ENCODE results near the gene IL16.

IL16 gene

DNA sequence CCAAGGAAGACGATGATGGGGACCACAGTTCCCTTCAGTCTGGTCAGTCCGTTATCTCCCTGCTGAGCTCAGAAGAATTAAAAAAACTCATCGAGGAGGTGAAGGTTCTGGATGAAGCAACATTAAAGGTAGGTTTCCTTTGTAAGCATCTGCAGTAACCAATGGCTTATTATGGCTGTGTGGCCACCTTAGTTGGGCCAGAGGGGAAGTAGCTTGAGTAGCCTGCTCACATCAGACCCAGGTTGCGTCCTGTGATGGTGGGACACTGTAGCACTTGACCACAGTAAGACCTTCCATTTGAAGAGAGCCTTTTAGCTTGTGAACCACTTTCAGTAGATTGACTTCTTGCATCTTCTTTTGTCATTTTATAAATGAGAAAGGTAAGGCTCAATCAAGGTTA, 104.7 kb downstream of the IL16 start:
- no peak overlapping the region for H3K4me3 ChIP-seq (ENCODE audit: control insufficient read depth, low read depth, low read length)
- TF ChIP-seq, protein P1, sequence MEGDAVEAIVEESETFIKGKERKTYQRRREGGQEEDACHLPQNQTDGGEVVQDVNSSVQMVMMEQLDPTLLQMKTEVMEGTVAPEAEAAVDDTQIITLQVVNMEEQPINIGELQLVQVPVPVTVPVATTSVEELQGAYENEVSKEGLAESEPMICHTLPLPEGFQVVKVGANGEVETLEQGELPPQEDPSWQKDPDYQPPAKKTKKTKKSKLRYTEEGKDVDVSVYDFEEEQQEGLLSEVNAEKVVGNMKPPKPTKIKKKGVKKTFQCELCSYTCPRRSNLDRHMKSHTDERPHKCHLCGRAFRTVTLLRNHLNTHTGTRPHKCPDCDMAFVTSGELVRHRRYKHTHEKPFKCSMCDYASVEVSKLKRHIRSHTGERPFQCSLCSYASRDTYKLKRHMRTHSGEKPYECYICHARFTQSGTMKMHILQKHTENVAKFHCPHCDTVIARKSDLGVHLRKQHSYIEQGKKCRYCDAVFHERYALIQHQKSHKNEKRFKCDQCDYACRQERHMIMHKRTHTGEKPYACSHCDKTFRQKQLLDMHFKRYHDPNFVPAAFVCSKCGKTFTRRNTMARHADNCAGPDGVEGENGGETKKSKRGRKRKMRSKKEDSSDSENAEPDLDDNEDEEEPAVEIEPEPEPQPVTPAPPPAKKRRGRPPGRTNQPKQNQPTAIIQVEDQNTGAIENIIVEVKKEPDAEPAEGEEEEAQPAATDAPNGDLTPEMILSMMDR (conservative IDR thresholded peaks at IDR 0.05; ENCODE audit: control insufficient read depth, insufficient read depth, low read depth, low read length): no peak
- DNase-seq (ENCODE audit: low read depth): no peak

DNA sequence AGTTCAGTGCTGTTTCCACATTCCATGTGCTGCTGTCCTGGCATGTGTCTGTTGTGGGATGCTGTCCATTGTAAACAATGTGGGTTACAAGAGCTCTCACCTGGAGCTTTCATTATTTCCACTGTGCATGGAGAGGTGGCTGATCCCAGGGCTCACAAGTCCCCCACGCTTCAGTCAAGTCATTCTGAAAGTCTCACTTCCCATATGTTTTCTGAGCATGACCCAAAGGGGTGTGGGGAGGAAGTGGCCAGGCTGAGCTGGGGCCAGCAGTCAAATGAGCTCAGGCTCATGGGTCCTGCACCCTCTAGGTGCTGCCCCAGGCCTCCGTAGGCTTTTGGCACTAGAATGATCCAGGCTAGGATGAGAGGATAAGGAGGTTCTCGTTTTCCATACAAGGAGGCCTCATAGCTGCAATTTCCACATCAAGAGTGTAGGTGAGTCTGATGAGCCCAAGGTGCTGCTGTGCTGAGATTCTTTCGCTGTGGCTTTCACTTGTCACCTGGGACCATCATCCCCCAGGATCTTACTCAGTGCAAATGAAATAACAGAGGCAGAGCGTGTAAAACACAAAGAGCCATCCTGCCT, 105.2 kb downstream of the IL16 start:
- TF ChIP-seq, protein P1 (conservative IDR thresholded peaks at IDR 0.05; ENCODE audit: control insufficient read depth, insufficient read depth, low read depth, low read length): no peak
- H3K4me3 ChIP-seq (ENCODE audit: control insufficient read depth, low read depth, low read length): no peak overlapping the region
- no peak for DNase-seq (ENCODE audit: low read depth)

DNA sequence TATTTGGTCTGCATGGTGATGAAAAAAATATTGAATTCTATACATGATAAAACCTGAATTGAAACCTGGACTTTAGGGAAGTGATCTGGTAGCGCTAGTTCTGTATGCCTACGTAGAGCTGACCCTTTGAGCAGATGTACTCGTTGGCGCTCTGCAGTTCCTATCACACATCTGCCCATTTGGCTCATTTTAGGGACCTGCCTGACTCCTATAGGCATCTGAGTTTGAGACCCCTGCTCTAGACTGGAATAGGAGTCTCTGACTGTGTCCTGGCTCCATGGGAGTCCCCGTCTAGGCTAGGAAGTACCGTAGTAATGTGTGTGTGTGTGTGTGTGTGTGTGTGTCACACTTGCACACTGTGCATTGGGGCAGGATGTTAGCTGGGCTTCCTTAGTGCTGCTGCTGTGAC, 106.0 kb downstream of the IL16 start:
- H3K4me3 ChIP-seq (ENCODE audit: control insufficient read depth, low read depth, low read length): no peak overlapping the region
- DNase-seq (ENCODE audit: low read depth): no peak
- TF ChIP-seq, protein P1 (conservative IDR thresholded peaks at IDR 0.05; ENCODE audit: control insufficient read depth, insufficient read depth, low read depth, low read length): no peak

DNA sequence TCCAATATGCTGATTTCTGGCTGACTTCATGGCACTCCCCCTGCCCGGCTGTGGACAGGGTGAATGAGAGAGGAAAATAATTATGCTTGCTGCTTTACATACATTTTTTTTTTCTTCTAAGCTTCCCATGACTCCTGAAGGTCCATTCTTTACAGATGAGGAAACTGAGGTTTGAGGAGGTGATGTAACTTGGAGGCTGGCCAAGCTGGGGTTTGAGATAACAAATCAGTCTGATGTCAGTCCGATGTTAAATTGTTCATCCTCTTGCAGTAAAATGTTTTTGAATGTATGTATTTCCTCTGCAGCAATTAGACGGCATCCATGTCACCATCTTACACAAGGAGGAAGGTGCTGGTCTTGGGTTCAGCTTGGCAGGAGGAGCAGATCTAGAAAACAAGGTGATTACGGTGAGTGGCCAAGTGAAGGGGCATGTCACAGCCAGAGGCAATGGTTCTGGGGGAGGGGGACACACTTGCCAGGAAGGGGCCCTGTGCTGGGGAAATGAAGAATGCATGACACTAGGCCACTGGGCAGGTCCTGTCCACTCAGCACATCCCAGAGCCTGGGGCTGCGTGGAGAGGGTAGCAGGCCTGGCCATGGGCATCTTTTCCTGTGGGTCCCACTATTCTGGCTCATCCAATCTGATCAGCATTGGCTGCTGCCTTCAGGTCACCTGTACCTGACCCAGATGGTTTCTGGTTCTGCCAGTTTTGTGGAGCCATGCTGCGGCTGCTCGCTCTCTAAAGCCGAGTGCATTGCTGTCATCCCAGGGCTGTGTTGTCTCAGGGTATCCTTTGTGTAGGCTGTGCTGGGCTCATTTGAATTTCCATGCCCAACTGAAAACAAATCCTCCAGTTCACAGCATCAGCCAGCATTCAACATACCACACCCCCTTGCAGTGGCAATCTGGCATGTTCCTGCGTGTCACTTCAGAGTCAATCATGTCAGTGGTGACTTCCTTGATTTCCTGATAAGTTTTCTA, 106.9 kb downstream of the IL16 start:
- TF ChIP-seq, protein P1 (conservative IDR thresholded peaks at IDR 0.05; ENCODE audit: control insufficient read depth, insufficient read depth, low read depth, low read length): no peak
- no peak for DNase-seq (ENCODE audit: low read depth)
- no peak overlapping the region for H3K4me3 ChIP-seq (ENCODE audit: control insufficient read depth, low read depth, low read length)

DNA sequence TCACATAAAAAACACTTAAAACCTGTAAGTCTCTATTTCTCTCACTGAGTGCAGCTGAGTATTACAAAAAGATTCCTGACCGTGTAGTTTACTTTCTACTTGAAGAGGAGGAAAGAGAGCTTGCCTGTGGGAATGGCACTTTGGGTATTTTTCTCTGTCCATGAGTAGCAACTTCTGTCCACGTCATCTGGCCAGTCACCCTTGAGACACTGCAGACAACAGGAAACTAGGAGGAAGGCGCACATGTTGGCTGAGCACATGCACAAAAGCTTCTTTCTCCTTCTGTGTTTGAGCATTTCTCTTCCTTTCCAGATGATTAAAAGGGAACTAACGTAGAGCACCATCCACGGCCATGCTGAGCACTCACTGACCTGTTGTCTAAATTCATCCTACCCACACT, 107.5 kb downstream of the IL16 start:
- peak; percentile 66 for DNase-seq (ENCODE audit: low read depth)
- TF ChIP-seq, protein P1 (conservative IDR thresholded peaks at IDR 0.05; ENCODE audit: control insufficient read depth, insufficient read depth, low read depth, low read length): no peak
- no peak overlapping the region for H3K4me3 ChIP-seq (ENCODE audit: control insufficient read depth, low read depth, low read length)

DNA sequence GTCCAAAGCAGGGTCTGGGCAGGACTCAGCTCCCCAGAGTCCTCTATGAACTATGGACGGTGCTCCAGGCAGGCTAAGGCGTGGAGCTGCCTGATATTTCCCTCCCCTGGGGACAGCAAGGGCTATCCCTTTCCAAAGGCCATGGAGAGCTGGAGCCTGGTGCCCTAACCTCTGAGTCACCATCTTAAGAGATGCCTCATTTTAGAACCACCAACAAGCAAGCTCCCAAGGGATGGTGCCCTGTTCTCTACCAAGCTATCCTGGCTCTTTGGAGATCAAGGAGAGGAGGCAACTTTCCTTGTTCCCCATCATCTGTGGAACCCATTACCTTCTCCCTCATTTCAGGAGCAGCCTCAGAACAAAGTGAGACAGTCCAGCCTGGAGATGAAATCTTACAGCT, 111.6 kb downstream of the IL16 start:
- DNase-seq (ENCODE audit: low read depth): peak; percentile 44
- H3K4me3 ChIP-seq (ENCODE audit: control insufficient read depth, low read depth, low read length): no peak overlapping the region
- TF ChIP-seq, protein P1 (conservative IDR thresholded peaks at IDR 0.05; ENCODE audit: control insufficient read depth, insufficient read depth, low read depth, low read length): no peak

Measured in fibroblast of mammary gland (primary cell).